SKM-1 (cell line): Measurements from ENCODE around the gene TLCD3B.

Experiments
- DNase-seq: peaks from one replicate; lab custom pipeline; 2025; ENCODE audit not compliant: unreplicated experiment; lab: John Stamatoyannopoulos, UW

TLCD3B gene

GRCh38 chr16:29991571-29991904, 39.5 kb downstream of the TLCD3B start:
- no peak for DNase-seq

DNA sequence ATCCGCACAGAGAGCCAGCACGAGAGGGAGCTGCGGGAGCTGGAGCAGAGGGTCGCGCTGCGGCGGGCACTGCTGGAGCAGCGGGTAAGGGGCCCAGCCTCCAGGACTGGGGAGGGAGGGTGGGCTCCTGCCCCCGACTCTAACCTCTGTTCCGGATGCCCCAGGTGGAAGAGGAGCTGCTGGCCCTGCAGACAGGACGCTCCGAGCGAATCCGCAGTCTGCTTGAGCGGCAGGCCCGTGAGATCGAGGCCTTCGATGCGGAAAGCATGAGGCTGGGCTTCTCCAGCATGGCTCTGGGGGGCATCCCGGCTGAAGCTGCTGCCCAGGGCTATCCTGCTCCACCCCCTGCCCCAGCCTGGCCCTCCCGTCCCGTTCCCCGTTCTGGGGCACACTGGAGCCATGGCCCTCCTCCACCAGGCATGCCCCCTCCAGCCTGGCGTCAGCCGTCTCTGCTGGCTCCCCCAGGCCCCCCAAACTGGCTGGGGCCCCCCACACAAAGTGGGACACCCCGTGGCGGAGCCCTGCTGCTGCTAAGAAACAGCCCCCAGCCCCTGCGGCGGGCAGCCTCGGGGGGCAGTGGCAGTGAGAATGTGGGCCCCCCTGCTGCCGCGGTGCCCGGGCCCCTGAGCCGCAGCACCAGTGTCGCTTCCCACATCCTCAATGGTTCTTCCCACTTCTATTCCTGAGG, 40.0 kb downstream of the TLCD3B start:
- no peak for DNase-seq

- DNase-seq, result no peak
These were observed 41.0 kb downstream of the TLCD3B start for GRCh38 chr16:29990034-29990433.

DNA sequence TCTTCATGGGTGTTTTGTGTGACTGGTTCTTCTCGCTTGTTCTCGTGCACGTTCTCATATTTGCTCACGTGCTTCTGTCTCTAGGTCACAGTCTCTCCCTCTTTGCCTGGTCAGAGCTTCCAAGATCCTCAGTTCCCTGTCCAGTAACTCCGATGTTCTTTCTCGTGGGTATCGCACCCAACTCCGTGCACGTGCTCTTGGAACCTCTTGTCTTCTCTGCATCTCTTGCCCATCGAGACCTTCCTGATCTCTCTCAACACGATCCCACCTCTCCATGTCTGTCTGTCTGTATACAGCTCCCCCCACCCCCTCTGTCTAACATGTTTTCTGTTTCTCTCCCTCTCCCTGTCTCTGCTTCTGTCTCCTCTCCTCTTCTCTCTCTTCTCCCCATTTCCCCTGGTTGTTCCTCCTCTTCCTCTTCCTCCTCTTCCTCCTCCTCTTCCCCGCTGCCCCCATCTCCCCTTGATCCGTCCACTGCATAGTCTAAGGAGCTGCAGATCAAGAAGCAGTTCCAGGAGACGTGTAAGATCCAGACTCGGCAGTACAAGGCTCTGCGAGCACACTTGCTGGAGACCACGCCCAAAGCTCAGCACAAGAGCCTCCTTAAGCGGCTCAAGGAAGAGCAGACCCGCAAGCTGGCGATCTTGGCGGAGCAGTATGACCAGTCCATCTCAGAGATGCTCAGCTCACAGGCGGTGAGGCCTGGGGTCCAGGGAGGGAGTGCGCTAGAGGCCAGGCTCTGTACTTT, 41.8 kb downstream of the TLCD3B start:
- DNase-seq, result no peak

- DNase-seq, result no peak
These were observed 42.6 kb downstream of the TLCD3B start for GRCh38 chr16:29988346-29989075.

DNA sequence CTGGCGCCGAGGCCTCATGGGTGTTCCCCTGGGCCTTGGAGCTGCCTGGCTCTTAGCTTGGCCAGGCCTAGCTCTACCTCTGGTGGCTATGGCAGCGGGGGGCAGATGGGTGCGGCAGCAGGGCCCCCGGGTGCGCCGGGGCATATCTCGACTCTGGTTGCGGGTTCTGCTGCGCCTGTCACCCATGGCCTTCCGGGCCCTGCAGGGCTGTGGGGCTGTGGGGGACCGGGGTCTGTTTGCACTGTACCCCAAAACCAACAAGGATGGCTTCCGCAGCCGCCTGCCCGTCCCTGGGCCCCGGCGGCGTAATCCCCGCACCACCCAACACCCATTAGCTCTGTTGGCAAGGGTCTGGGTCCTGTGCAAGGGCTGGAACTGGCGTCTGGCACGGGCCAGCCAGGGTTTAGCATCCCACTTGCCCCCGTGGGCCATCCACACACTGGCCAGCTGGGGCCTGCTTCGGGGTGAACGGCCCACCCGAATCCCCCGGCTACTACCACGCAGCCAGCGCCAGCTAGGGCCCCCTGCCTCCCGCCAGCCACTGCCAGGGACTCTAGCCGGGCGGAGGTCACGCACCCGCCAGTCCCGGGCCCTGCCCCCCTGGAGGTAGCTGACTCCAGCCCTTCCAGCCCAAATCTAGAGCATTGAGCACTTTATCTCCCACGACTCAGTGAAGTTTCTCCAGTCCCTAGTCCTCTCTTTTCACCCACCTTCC, 43.5 kb downstream of the TLCD3B start:
- no peak for DNase-seq

DNA sequence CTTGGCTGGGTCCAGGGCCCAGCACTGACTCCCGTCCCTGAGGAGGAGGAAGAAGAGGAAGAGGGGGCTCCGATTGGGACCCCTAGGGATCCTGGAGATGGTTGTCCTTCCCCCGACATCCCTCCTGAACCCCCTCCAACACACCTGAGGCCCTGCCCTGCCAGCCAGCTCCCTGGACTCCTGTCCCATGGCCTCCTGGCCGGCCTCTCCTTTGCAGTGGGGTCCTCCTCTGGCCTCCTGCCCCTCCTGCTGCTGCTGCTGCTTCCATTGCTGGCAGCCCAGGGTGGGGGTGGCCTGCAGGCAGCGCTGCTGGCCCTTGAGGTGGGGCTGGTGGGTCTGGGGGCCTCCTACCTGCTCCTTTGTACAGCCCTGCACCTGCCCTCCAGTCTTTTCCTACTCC, 44.1 kb downstream of the TLCD3B start:
- no peak for DNase-seq

DNA sequence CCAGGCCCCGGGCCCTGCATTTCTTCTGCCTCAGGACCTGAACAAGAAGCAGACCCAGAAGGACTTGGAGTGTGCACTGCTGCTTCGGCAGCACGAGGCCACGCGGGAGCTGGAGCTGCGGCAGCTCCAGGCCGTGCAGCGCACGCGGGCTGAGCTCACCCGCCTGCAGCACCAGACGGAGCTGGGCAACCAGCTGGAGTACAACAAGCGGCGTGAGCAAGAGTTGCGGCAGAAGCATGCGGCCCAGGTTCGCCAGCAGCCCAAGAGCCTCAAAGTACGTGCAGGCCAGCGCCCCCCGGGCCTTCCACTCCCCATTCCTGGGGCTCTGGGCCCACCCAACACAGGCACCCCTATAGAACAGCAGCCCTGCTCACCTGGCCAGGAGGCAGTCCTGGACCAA, 44.8 kb downstream of the TLCD3B start:
- no peak for DNase-seq

GRCh38 chr16:29985271-29985811, 45.7 kb downstream of the TLCD3B start:
- no peak for DNase-seq

DNA sequence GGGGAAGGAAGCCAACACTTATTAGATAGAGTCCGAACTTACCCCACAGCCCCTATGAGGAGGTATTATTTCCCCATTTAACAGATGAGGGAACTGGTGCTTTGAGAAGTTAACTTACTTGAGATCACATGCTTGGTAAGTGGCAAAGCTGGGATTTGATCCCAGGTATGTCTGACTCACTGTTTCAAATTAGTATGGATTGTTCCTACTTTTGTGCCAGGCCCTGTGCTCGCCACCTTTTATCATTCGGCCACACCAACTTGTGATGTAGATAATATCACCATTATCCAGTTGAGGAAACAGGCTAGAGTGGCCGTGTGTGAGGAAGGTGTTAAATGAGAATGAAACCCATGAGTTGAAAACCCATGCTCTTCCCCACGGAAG, 46.3 kb downstream of the TLCD3B start:
- no peak for DNase-seq

DNA sequence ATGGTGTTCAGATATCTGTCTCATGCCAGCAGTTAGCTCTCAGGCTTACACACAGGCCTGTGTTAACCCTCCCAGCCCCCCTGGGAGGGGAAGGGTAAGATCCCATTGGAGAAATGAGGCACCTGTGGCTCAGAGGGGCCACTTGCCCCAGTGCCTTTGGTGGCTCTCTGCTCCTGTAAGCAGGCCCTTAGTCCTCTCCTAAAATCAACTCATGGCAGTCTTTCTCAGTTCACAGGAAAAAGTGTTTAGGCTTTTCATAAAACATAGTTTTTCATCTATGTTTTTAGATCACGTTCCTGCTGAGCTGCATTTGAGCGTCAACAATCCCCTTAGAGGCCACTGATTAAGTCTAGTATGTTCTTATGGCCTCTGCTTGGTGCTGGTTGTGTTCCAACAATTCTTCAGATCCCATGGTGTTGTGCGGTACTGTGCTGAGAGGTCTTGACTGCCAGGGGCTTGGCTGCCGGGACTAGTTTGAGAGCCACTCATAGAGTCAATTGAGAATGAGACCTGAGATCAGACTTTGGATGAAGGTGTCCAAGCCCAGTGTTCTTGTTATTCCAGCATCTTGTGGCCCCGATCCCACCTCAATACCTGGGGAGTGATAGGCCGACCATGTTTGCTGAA, 46.8 kb downstream of the TLCD3B start:
- no peak for DNase-seq

- no peak for DNase-seq
These were observed 47.5 kb downstream of the TLCD3B start for GRCh38 chr16:29983420-29984136.

GRCh38 chr16:29982560-29983419, 48.3 kb downstream of the TLCD3B start:
- DNase-seq, result no peak

GRCh38 chr16:29978564-29979270, 52.4 kb downstream of the TLCD3B start:
- no peak for DNase-seq

GRCh38 chr16:29978081-29978480, 53.0 kb downstream of the TLCD3B start:
- DNase-seq, result no peak

DNA sequence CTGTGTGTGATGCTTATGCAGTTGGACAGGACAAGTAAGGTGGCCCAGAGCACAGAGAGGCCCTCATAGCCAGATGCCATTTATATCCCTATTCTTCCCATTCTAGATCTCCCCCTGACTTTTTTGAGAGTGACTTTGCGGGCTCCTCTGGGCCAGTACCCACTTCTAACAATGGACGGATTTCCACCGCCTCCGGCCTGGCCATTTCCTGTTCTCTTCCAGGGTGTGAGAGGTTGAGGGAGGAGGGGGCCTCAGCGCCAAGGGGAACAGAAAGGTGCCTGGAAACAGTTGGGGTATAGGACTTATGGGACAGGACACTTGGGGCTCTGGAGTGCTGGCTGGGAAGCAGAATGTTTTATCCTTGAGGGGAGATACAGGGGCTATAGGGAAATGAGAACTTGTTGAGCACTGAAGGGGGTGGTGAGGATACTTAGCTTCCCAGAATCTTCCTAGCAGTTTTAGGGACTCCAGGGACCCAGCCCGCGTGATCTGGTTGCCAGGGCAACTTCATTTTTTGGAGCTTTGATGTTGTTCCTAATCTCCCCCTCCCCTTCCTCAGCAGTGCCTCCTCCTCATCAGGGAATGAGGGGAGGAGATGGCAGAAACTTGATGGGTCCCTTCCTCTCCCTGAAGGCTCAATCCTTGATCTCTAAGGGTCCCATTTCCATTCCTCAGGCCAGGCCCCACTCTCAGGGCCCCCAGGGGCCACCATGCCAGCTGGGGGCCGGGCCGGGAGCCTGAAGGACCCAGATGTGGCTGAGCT, 53.8 kb downstream of the TLCD3B start:
- no peak for DNase-seq

GRCh38 chr16:29975811-29976511, 55.1 kb downstream of the TLCD3B start:
- no peak for DNase-seq
